CD14-positive monocyte (primary cell): Measurements from ENCODE around the gene ACTA2. TPM values are rescaled to one million over a fixed set of nuclear protein-coding genes. Genes with fewer than 3 reads are reported as not detected.

Experiments
- DNase-seq, 3 donors: peaks; one replicate each; pipeline ENCODE4 v3.0.0-alpha.2; 2011 to 2022
- H2AFZ ChIP-seq: 2 replicates; pipeline ENCODE4 v1.6.0; 2012; ENCODE audit warnings: mild to moderate bottlenecking, low read depth, low read length, inconsistent platforms; ENCODE audit not compliant: insufficient read depth, poor library complexity, severe bottlenecking
- H3K27ac ChIP-seq, 2 donors: 1 replicate in 1 of 2; 2 replicates in 1 of 2; pipeline ENCODE4 v1.5.1; 2012 to 2013; ENCODE audit warnings: low read length in 2 of 2, control low read depth in 1 of 2, inconsistent platforms in 1 of 2, low read depth in 1 of 2, mild to moderate bottlenecking in 1 of 2
- H3K27me3 ChIP-seq, 2 donors: one replicate each; pipeline versions ENCODE4 v1.6.0 to v1.6.1; 2011 to 2013; ENCODE audit warnings: low read length in 2 of 2; ENCODE audit not compliant: control insufficient read depth in 2 of 2, insufficient read depth in 2 of 2
- H3K36me3 ChIP-seq, 2 donors: replicated peaks in 1 of 2; 1 replicate in 1 of 2; 2 replicates in 1 of 2; pipeline versions ENCODE4 v1.5.1 to v1.6.1; 2012 to 2013; ENCODE audit warnings: low read length in 2 of 2, control low read depth in 1 of 2, inconsistent platforms in 1 of 2, mild to moderate bottlenecking in 1 of 2; ENCODE audit not compliant: insufficient read depth in 2 of 2, control insufficient read depth in 1 of 2
- H3K4me1 ChIP-seq, 2 donors: 1 replicate in 1 of 2; 2 replicates in 1 of 2; pipeline versions ENCODE4 v1.5.1 to v1.6.1; 2012 to 2013; ENCODE audit warnings: low read length in 2 of 2, control low read depth in 1 of 2, inconsistent platforms in 1 of 2, mild to moderate bottlenecking in 1 of 2, moderate library complexity in 1 of 2; ENCODE audit not compliant: insufficient read depth in 2 of 2, control insufficient read depth in 1 of 2
- H3K4me2 ChIP-seq: replicated peaks from 2 replicates; pipeline ENCODE3; 2012; ENCODE audit warnings: low read length, moderate library complexity, mild to moderate bottlenecking; ENCODE audit not compliant: poor library complexity, severe bottlenecking; ENCODE audit errors: extremely low read depth
- H3K4me3 ChIP-seq, 3 experiments: fragments of 200-600 bp in 1 of 3; sonication (generic) in 1 of 3; replicated peaks in 1 of 3; 1 replicate in 2 of 3; 2 replicates in 1 of 3; pipeline ENCODE4 v1.5.1; 2011 to 2013; ENCODE audit warnings: low read length in 3 of 3, mild to moderate bottlenecking in 3 of 3, control low read depth in 2 of 3, low read depth in 2 of 3, inconsistent platforms in 1 of 3, moderate library complexity in 1 of 3
- H3K79me2 ChIP-seq: 2 replicates; pipeline ENCODE4 v1.6.0; 2012; ENCODE audit warnings: mild to moderate bottlenecking, control low read depth, inconsistent platforms, low read length, moderate library complexity; ENCODE audit not compliant: insufficient read depth
- H3K9ac ChIP-seq: 2 replicates; pipeline ENCODE4 v1.6.0; 2017; ENCODE audit warnings: low read length, mild to moderate bottlenecking; ENCODE audit not compliant: insufficient read depth, poor library complexity, severe bottlenecking
- H3K9me3 ChIP-seq, 2 donors: replicated peaks in 1 of 2; 1 replicate in 1 of 2; 2 replicates in 1 of 2; pipeline versions ENCODE4 v1.5.1 to v1.6.1; 2012 to 2013; ENCODE audit warnings: low read length in 2 of 2, control low read depth in 1 of 2; ENCODE audit not compliant: control insufficient read depth in 1 of 2, insufficient read depth in 1 of 2
- H4K20me1 ChIP-seq: 2 replicates; pipeline ENCODE4 v1.6.0; 2012; ENCODE audit warnings: mild to moderate bottlenecking, low read length, control low read depth, moderate library complexity; ENCODE audit not compliant: insufficient read depth
- H3K27ac Mint-ChIP-seq, 7 donors: one replicate each; pipeline ENCODE4 v1.8.0; 2020; ENCODE audit warnings: mild to moderate bottlenecking in 7 of 7, mixed read lengths in 7 of 7, moderate library complexity in 6 of 7, inconsistent platforms in 2 of 7
- H3K27me3 Mint-ChIP-seq, 3 donors: one replicate each; pipeline ENCODE4 v1.8.0; 2021 to 2022; ENCODE audit warnings: low read depth in 3 of 3, mild to moderate bottlenecking in 3 of 3, mixed read lengths in 3 of 3, moderate library complexity in 3 of 3, inconsistent platforms in 1 of 3
- H3K36me3 Mint-ChIP-seq, 2 donors: one replicate each; pipeline ENCODE4 v1.8.0; 2020; ENCODE audit warnings: mixed read lengths in 2 of 2, inconsistent platforms in 1 of 2, mild to moderate bottlenecking in 1 of 2
- H3K4me1 Mint-ChIP-seq: one replicate; pipeline ENCODE4 v1.8.0; 2020; ENCODE audit warnings: mild to moderate bottlenecking, mixed read lengths
- H3K4me3 Mint-ChIP-seq, 2 donors: one replicate each; pipeline ENCODE4 v1.8.0; 2020; ENCODE audit warnings: mild to moderate bottlenecking in 2 of 2, mixed read lengths in 2 of 2, moderate library complexity in 1 of 2
- H3K9me3 Mint-ChIP-seq, 7 donors: one replicate each; pipeline ENCODE4 v1.8.0; 2020 to 2022; ENCODE audit warnings: mixed read lengths in 7 of 7, mild to moderate bottlenecking in 6 of 7, moderate library complexity in 6 of 7, inconsistent platforms in 2 of 7
- WGBS: methylation state at CpG from one replicate; pipeline ENCODE4 v1.1.5; 2013; ENCODE audit warnings: missing lambda C conversion rate; ENCODE audit not compliant: insufficient coverage; 5-methylcytosine and 5-hydroxymethylcytosine counted together
- intact Hi-C, 2 donors: fragments of 100-400 bp; cut with micrococcal nuclease; formaldehyde crosslinking; loops; one replicate each; pipeline versions ENCODE4 v1.15.0 to v1.15.1; 2023
- polyA plus RNA-seq, 3 donors: library from polyadenylated mRNA; depleted of rRNA in 1 of 3; unstranded in 2 of 3; stranded (reverse) in 1 of 3; fragments of 300-500 nt in 2 of 3; fragments of >200 nt in 1 of 3; fragmentation: Illumina TruSeq in 2 of 3; gene quantifications; 1 replicate in 2 of 3; 2 replicates in 1 of 3; pipeline ENCODE4 v1.2.3, GENCODE V29; 2012 to 2021
- TF ChIP-seq, protein P1 (sequence below): fragments of 200-600 bp; IDR thresholded peaks from one replicate; pipeline ENCODE4 v1.8.0; 2022; ENCODE audit warnings: antibody characterized with exemption, mild to moderate bottlenecking

Gene ACTA2
- polyA plus RNA-seq, 3 donors: 4.4 to 12.3 (median 6.8) TPM

GRCh38 chr10:88889559-88890337 is 62.8 kb downstream of the ACTA2 start:
- Histone ChIP-seq H3K27ac (no peak overlapping the region), H3K4me2 (no peak overlapping the region), H3K79me2 (peaks cover 1% of the 10 kb centered on the region), H3K4me3 (no peak overlapping the region), H3K9ac (no peak overlapping the region), H3K36me3 (no peaks in the 10 kb centered on the region), H2AFZ (no peak overlapping the region), H4K20me1 (no peaks in the 10 kb centered on the region), H3K27me3 (no peaks in the 10 kb centered on the region), H3K4me1 (no peaks in the 10 kb centered on the region), H3K9me3 (no peaks in the 10 kb centered on the region)
- no peaks in the 10 kb centered on the region for H3K9me3 Mint-ChIP-seq
- peaks cover 8% of the 10 kb centered on the region for H3K4me1 Mint-ChIP-seq
- H3K4me3 Mint-ChIP-seq: no peak overlapping the region
- TF ChIP-seq, protein P1, sequence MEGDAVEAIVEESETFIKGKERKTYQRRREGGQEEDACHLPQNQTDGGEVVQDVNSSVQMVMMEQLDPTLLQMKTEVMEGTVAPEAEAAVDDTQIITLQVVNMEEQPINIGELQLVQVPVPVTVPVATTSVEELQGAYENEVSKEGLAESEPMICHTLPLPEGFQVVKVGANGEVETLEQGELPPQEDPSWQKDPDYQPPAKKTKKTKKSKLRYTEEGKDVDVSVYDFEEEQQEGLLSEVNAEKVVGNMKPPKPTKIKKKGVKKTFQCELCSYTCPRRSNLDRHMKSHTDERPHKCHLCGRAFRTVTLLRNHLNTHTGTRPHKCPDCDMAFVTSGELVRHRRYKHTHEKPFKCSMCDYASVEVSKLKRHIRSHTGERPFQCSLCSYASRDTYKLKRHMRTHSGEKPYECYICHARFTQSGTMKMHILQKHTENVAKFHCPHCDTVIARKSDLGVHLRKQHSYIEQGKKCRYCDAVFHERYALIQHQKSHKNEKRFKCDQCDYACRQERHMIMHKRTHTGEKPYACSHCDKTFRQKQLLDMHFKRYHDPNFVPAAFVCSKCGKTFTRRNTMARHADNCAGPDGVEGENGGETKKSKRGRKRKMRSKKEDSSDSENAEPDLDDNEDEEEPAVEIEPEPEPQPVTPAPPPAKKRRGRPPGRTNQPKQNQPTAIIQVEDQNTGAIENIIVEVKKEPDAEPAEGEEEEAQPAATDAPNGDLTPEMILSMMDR: no peak
- no peaks in the 10 kb centered on the region for H3K27me3 Mint-ChIP-seq
- H3K27ac Mint-ChIP-seq: no peak overlapping the region
- WGBS: 80% methylated on average over 1 of the region's 1 CpG
- peaks cover 0 to 3% of the 10 kb centered on the region in 2 donors for H3K36me3 Mint-ChIP-seq
- no peak for DNase-seq
- intact Hi-C loops: no loop called here

GRCh38 chr10:88888810-88889445 is 63.6 kb downstream of the ACTA2 start:
- Mint-ChIP-seq H3K36me3 (peaks cover 0 to 3% of the 10 kb centered on the region in 2 donors), H3K9me3 (no peaks in the 10 kb centered on the region), H3K27ac (no peak overlapping the region), H3K4me3 (no peak overlapping the region), H3K27me3 (no peaks in the 10 kb centered on the region), H3K4me1 (peaks cover 8% of the 10 kb centered on the region)
- intact Hi-C loops: no loop called here
- peaks cover 6% of the 10 kb centered on the region for H3K79me2 ChIP-seq
- no peak overlapping the region for H3K4me2 ChIP-seq
- H3K9ac ChIP-seq: no peak overlapping the region
- H3K27ac ChIP-seq: no peak overlapping the region
- H3K9me3 ChIP-seq: no peaks in the 10 kb centered on the region
- TF ChIP-seq, protein P1: no peak
- H3K4me1 ChIP-seq: no peaks in the 10 kb centered on the region
- H3K36me3 ChIP-seq: no peaks in the 10 kb centered on the region
- no peak overlapping the region for H3K4me3 ChIP-seq
- no peak for DNase-seq
- H4K20me1 ChIP-seq: no peaks in the 10 kb centered on the region
- no peak overlapping the region for H2AFZ ChIP-seq
- H3K27me3 ChIP-seq: no peaks in the 10 kb centered on the region
